Prostate gland (tissue), 2 donors: ENCODE data around the gene SEMA6B. TPM values are rescaled to one million over a fixed set of nuclear protein-coding genes. Genes with fewer than 3 reads are reported as not detected.

Experiments used
- DNase-seq: peaks from one replicate; pipeline ENCODE4 v3.0.0-alpha.2; 2019; ENCODE audit warnings: low spot score
- H3K27ac ChIP-seq, 2 donors: fragments of 200-600 bp; sonication (generic); 2 replicates each; pipeline ENCODE4 v1.5.1; 2017 to 2019
- H3K27me3 ChIP-seq: fragments of 200-600 bp; sonication (generic); replicated peaks from 2 replicates; pipeline ENCODE4 v1.5.1; 2019; ENCODE audit not compliant: insufficient read depth
- H3K36me3 ChIP-seq, 2 donors: fragments of 200-600 bp; sonication (generic); 1 replicate in 1 of 2; 2 replicates in 1 of 2; pipeline versions ENCODE4 v1.5.1 to v1.8.1; 2017 to 2019
- H3K4me1 ChIP-seq: fragments of 200-600 bp; sonication (generic); replicated peaks from 2 replicates; pipeline ENCODE4 v1.5.1; 2019
- H3K4me3 ChIP-seq, 2 donors: fragments of 200-600 bp; sonication (generic); 2 replicates each; pipeline ENCODE4 v1.5.1; 2017 to 2019
- H3K9me3 ChIP-seq: fragments of 200-600 bp; sonication (generic); 2 replicates; pipeline ENCODE4 v1.5.1; 2017
- POLR2A ChIP-seq: fragments of 450-650 bp; IDR thresholded peaks from one replicate; pipeline ENCODE4 v1.6.1; 2016; ENCODE audit warnings: antibody characterized with exemption, mild to moderate bottlenecking
- POLR2AphosphoS5 ChIP-seq: sonication (generic); formaldehyde crosslinking; IDR thresholded peaks from one replicate; pipeline ENCODE4 v1.6.1; 2017; ENCODE audit warnings: antibody characterized with exemption
- WGBS: methylation state at CpG from one replicate; pipeline ENCODE4 v1.1.5; 2018; 5-methylcytosine and 5-hydroxymethylcytosine counted together
- intact Hi-C: fragments of 100-400 bp; cut with DNase I; formaldehyde crosslinking; loops from one replicate; pipeline ENCODE4 v1.14.2; 2022
- total RNA-seq, 2 donors: library from RNA; depleted of rRNA; stranded (reverse); fragments of >200 nt; gene quantifications; one replicate each; pipeline ENCODE4 v1.1.0, GENCODE V29; 2016
- TF ChIP-seq, protein P1 (sequence below), 4 experiments: fragments of 200-600 bp in 2 of 4; fragments of 450-650 bp in 2 of 4; sonication (generic) in 2 of 4; IDR thresholded peaks; 1 replicate in 3 of 4; 2 replicates in 1 of 4; pipeline ENCODE4 v1.5.1; 2016 to 2019; ENCODE audit warnings: antibody characterized with exemption in 4 of 4, mild to moderate bottlenecking in 2 of 4, moderate library complexity in 2 of 4

Gene SEMA6B
- total RNA-seq, 2 donors from 2014 or later, result 4.3 to 7.8 TPM

DNA sequence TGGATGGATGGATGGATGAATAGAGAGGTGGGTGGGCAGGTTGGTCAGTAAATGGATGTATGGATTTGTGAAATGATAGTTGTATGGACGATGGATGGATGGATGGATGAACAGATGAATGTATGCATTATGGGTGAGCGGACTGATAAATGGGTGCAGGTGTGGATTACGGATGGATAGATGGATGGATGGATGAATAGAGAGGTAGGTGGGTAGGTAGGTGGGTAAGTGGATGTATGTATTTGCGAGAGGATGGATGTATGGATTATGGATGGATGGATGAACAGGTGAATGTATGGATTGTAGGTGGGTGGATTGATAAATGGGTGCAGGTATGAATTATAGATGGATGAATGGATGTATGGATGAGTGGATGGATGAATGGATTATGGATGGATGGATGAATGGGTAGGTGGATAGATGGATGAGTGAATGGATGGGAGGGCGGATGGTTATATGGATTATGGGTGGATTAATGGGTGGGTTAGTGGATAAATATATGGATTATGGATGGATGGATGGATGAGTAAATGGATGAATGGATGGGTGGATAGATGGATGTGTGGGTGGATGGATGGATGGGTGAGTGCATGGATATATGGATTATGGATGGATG, 42.8 kb upstream of the SEMA6B start:
- no peaks in the 10 kb centered on the region for H3K4me1 ChIP-seq
- no peaks in the 10 kb centered on the region for H3K36me3 ChIP-seq
- TF ChIP-seq, protein P1, sequence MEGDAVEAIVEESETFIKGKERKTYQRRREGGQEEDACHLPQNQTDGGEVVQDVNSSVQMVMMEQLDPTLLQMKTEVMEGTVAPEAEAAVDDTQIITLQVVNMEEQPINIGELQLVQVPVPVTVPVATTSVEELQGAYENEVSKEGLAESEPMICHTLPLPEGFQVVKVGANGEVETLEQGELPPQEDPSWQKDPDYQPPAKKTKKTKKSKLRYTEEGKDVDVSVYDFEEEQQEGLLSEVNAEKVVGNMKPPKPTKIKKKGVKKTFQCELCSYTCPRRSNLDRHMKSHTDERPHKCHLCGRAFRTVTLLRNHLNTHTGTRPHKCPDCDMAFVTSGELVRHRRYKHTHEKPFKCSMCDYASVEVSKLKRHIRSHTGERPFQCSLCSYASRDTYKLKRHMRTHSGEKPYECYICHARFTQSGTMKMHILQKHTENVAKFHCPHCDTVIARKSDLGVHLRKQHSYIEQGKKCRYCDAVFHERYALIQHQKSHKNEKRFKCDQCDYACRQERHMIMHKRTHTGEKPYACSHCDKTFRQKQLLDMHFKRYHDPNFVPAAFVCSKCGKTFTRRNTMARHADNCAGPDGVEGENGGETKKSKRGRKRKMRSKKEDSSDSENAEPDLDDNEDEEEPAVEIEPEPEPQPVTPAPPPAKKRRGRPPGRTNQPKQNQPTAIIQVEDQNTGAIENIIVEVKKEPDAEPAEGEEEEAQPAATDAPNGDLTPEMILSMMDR (IDR thresholded peaks at IDR 0.05), result no peak
- TF ChIP-seq POLR2A (no peak), POLR2AphosphoS5 (no peak)
- no peaks in the 10 kb centered on the region for H3K9me3 ChIP-seq
- WGBS, result 93% methylated on average over 5 of the region's 5 CpGs
- H3K27ac ChIP-seq, result no peak overlapping the region
- peaks cover 10% of the 10 kb centered on the region for H3K27me3 ChIP-seq
- intact Hi-C loops, result no loop called here
- H3K4me3 ChIP-seq, result no peak overlapping the region
- no peak for DNase-seq

DNA sequence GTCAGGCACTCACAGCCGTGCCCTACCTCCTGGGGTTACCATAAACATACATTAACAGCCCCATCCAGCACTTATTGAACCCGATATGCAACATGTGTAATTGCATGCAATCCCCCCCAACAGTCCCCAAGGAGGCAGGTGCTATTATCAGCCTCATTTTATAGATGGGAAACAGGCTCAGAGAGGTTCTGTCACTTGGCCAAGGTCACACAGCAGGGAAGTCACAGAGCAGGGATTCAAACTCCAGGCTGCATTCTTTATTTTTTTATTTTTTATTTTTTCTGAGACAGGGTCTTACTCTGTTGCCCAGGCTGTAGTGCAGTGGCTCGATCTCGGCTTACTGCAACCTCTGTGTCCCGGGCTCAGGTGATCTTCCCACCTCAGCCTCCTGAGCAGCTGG, 41.4 kb upstream of the SEMA6B start:
- 68% methylated on average over 5 of the region's 5 CpGs for whole genome bisulfite sequencing
- DNase-seq, result no peak

DNA sequence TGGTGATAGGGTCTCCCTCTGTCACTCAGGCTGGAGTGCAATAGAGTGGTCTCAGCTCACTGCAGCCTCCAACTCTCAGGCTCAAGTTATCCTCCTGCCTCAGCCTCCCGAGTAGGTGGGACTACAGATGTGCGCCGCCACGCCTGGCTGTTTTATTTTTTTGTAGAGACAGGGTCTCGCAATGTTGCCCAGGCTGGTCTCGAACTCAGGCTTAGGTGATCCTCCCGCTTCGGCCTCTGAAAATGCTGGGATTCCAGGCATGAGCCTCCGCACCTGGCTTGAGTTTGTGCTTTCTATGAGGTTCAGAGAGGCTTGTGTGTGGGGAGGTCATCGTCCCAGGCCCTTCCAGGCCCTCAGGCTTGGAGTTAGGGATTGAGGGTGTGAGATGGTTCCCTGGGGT, 40.6 kb upstream of the SEMA6B start:
- DNase-seq, result no peak
- no peak overlapping the region for H3K27ac ChIP-seq
- TF ChIP-seq POLR2A (no peak), POLR2AphosphoS5 (no peak)
- TF ChIP-seq, protein P1 (IDR thresholded peaks at IDR 0.05), result no peak
- H3K9me3 ChIP-seq, result no peaks in the 10 kb centered on the region
- intact Hi-C loops, result no loop called here
- H3K4me3 ChIP-seq, result no peak overlapping the region
- no peaks in the 10 kb centered on the region for H3K36me3 ChIP-seq
- no peaks in the 10 kb centered on the region for H3K4me1 ChIP-seq
- WGBS, result 89% methylated on average over 6 of the region's 10 CpGs
- peaks cover 10% of the 10 kb centered on the region for H3K27me3 ChIP-seq

More for the DNA sequence above, 41.4 kb upstream of the SEMA6B start:
- H3K4me3 ChIP-seq, result no peak overlapping the region
- H3K9me3 ChIP-seq, result no peaks in the 10 kb centered on the region
- no peaks in the 10 kb centered on the region for H3K36me3 ChIP-seq
- no peaks in the 10 kb centered on the region for H3K4me1 ChIP-seq
- TF ChIP-seq, protein P1 (IDR thresholded peaks at IDR 0.05), result no peak
- TF ChIP-seq POLR2A (no peak), POLR2AphosphoS5 (no peak)
- no peak overlapping the region for H3K27ac ChIP-seq
- H3K27me3 ChIP-seq, result peaks cover 10% of the 10 kb centered on the region
- intact Hi-C loops, result no loop called here

DNA sequence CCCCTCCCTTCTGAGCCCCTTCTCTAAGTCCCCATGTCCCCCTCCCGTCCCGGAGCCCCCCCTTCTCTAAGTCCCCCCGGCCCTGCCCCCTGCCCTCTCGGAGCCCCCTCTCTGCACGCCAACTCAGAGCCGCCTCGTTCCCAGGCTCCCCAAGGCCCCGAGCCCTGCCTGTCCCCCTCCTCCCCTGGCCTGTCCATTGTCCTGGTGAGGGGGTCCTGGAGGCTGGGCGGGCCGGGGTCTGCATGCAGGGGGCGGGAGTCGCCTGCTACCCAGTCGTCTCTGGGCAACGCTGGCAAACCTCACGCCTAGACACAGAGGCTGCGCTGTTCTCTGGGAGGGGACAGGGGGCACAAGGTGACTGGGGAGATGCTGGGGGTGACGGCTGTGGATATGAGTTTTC, 39.2 kb upstream of the SEMA6B start:
- TF ChIP-seq, protein P1 (IDR thresholded peaks at IDR 0.05), result no peak
- no peak for TF ChIP-seq POLR2AphosphoS5
- no peak for TF ChIP-seq POLR2A
- intact Hi-C loops, result no loop called here
- Histone ChIP-seq H3K36me3 (no peaks in the 10 kb centered on the region), H3K4me1 (no peaks in the 10 kb centered on the region), H3K27me3 (peaks cover 10% of the 10 kb centered on the region), H3K4me3 (no peak overlapping the region), H3K27ac (no peak overlapping the region), H3K9me3 (no peaks in the 10 kb centered on the region)
- WGBS, result 7% methylated on average over 17 of the region's 17 CpGs
- no peak for DNase-seq

DNA sequence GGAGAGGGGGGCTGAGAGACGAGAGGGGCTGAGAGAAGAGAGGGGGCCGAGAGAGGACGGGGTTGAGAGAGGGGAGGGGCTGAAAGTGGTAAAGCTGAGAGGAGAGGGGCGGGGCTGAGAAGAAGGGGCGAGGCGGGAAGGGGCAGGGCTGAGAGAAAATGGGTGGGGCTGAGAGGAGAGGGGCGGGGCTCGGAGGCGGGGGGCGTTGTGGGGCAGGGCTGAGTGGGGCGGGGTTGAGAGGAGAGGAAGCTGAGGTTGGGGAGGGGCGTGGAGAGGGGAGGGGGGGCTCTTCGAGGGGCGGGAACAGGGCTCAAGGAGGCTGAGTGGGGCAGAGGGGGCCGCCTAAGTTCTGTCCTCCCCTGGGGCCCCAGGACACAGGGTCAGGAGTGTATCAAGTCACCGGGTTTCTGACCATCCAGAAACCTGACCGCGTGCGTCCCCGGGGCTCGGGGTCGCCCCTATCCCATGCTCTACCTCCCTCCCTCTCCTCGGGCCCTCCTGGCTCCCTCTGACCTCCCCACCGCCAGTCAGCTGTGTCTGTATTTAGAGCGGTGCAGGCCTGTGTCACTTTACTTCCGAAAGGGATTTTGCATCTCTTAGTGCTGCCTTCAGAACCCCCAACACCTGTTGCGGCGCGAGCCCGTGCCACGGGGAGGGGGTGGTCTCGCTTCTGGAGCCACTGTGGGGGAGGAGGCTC, 38.6 kb upstream of the SEMA6B start:
- 3% methylated on average over 25 of the region's 32 CpGs for WGBS
- H3K9me3 ChIP-seq, result no peaks in the 10 kb centered on the region
- peaks cover 10% of the 10 kb centered on the region for H3K27me3 ChIP-seq
- no peak for DNase-seq
- H3K4me3 ChIP-seq, result no peak overlapping the region
- no peak for TF ChIP-seq POLR2AphosphoS5
- TF ChIP-seq, protein P1 (IDR thresholded peaks at IDR 0.05), result no peak
- no peak for TF ChIP-seq POLR2A
- no peaks in the 10 kb centered on the region for H3K4me1 ChIP-seq
- H3K36me3 ChIP-seq, result no peaks in the 10 kb centered on the region
- intact Hi-C loops, result no loop called here
- H3K27ac ChIP-seq, result no peak overlapping the region
